ENCODE results near the gene FMNL1.

DNA sequence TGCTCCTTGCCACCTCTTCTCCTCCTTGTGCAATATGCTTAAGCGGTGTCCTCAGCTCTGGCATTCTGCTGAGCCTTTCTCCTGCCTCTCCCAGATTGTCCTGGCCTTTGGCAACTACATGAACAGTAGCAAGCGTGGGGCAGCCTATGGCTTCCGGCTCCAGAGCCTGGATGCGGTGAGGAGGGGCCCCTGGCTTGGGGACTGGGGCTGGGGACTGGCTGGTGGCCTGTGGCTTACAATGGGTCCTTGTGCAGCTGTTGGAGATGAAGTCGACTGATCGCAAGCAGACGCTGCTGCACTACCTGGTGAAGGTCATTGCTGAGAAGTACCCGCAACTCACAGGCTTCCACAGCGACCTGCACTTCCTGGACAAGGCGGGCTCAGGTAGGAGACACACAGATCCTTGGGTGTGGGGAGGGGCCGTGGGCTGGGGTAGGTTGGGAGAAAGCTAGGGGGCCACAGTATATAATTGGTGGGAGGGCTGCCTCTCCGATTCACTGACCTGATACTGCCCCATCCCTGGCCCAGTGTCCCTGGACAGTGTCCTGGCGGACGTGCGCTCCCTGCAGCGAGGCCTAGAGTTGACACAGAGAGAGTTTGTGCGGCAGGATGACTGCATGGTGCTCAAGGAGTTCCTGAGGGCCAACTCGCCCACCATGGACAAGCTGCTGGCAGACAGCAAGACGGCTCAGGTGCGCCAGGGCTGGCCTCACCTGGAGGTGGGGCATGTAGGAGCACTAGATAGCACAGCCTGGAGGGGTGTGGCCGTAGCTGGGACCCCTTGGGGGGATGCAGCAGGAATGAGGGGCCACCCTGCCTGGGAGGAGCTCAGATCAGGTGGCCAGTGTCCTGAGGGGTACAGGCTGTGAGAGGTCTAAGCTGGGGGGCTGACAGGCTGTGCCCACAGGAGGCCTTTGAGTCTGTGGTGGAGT lies 23.3 kb downstream of the FMNL1 start:
- TF ChIP-seq EZH2 (IDR thresholded peaks at IDR 0.05) (no peak), EZH2phosphoT487 (IDR thresholded peaks at IDR 0.05) (no peak)
- TF ChIP-seq, protein P1, sequence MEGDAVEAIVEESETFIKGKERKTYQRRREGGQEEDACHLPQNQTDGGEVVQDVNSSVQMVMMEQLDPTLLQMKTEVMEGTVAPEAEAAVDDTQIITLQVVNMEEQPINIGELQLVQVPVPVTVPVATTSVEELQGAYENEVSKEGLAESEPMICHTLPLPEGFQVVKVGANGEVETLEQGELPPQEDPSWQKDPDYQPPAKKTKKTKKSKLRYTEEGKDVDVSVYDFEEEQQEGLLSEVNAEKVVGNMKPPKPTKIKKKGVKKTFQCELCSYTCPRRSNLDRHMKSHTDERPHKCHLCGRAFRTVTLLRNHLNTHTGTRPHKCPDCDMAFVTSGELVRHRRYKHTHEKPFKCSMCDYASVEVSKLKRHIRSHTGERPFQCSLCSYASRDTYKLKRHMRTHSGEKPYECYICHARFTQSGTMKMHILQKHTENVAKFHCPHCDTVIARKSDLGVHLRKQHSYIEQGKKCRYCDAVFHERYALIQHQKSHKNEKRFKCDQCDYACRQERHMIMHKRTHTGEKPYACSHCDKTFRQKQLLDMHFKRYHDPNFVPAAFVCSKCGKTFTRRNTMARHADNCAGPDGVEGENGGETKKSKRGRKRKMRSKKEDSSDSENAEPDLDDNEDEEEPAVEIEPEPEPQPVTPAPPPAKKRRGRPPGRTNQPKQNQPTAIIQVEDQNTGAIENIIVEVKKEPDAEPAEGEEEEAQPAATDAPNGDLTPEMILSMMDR (IDR thresholded peaks at IDR 0.05): no peak

Data from neural progenitor cell (in vitro differentiated cells).